IPS DF 6.9 (cell line): ENCODE measurements around the gene DHFR.

Experiments used
- DNase-seq: peaks from one replicate; pipeline ENCODE4 v3.0.0-alpha.2; 2013; ENCODE audit warnings: low read depth, low spot score
- H3K27ac ChIP-seq: one replicate; pipeline ENCODE4 v1.5.1; 2013; ENCODE audit warnings: low read length, control low read depth
- H3K27me3 ChIP-seq: 2 replicates; pipeline ENCODE4 v1.6.1; 2013; ENCODE audit warnings: mild to moderate bottlenecking, low read length; ENCODE audit not compliant: control insufficient read depth, insufficient read depth
- H3K36me3 ChIP-seq: 2 replicates; pipeline ENCODE4 v1.6.1; 2013; ENCODE audit warnings: low read length; ENCODE audit not compliant: control insufficient read depth, insufficient read depth
- H3K4me1 ChIP-seq: 2 replicates; pipeline ENCODE4 v1.6.1; 2013; ENCODE audit warnings: low read length; ENCODE audit not compliant: control insufficient read depth, insufficient read depth
- H3K4me3 ChIP-seq: 2 replicates; pipeline ENCODE4 v1.5.1; 2013; ENCODE audit warnings: mild to moderate bottlenecking, low read length
- H3K9me3 ChIP-seq: 2 replicates; pipeline ENCODE4 v1.6.1; 2013; ENCODE audit warnings: low read length, inconsistent platforms; ENCODE audit not compliant: control insufficient read depth, insufficient read depth
- WGBS: extraction: QIAGEN DNeasy Blood & Tissue Kit; methylation state at CpG from one replicate; pipeline ENCODE4 v1.1.7; 2013; ENCODE audit warnings: mixed read lengths, missing lambda C conversion rate; ENCODE audit not compliant: insufficient read length, insufficient coverage; 5-methylcytosine and 5-hydroxymethylcytosine counted together

DHFR gene

GRCh38 chr5:80656425-80656824, 1.6 kb upstream of the DHFR start:
- Histone ChIP-seq H3K4me3 (no peak overlapping the region), H3K4me1 (no peaks in the 10 kb centered on the region), H3K27me3 (no peaks in the 10 kb centered on the region), H3K9me3 (no peaks in the 10 kb centered on the region), H3K36me3 (peaks cover 6% of the 10 kb centered on the region; the same call in 1 of the 2 replicates), H3K27ac (no peak overlapping the region)
- no CpG with 5 or more reads among the region's 1 CpG for WGBS
- DNase-seq, result no peak

GRCh38 chr5:80655231-80655774, 520 bp upstream of the DHFR start:
- H3K36me3 ChIP-seq, result peaks cover 6% of the 10 kb centered on the region; the same call in 1 of the 2 replicates
- no peaks in the 10 kb centered on the region for H3K9me3 ChIP-seq
- H3K27me3 ChIP-seq, result no peaks in the 10 kb centered on the region
- no peaks in the 10 kb centered on the region for H3K4me1 ChIP-seq
- no peak overlapping the region for H3K27ac ChIP-seq
- H3K4me3 ChIP-seq, result peak overlapping the region; percentile 95; the same call in 1 of the 2 replicates
- no peak for DNase-seq
- WGBS, result no CpG with 5 or more reads among the region's 7 CpGs

- Histone ChIP-seq H3K4me1 (no peaks in the 10 kb centered on the region), H3K9me3 (no peaks in the 10 kb centered on the region), H3K4me3 (peak overlapping the region; percentile 95; the same call in 1 of the 2 replicates), H3K27me3 (no peaks in the 10 kb centered on the region), H3K27ac (no peak overlapping the region), H3K36me3 (peaks cover 4% of the 10 kb centered on the region; the same call in 1 of the 2 replicates)
- no peak for DNase-seq
- whole genome bisulfite sequencing, result no CpG with 5 or more reads among the region's 24 CpGs
These were observed 761 bp downstream of the DHFR start for GRCh38 chr5:80654054-80654390.

GRCh38 chr5:80653502-80653901, 1.3 kb downstream of the DHFR start:
- H3K9me3 ChIP-seq, result no peaks in the 10 kb centered on the region
- no peaks in the 10 kb centered on the region for H3K4me1 ChIP-seq
- no CpG with 5 or more reads among the region's 8 CpGs for WGBS
- H3K27me3 ChIP-seq, result no peaks in the 10 kb centered on the region
- peaks cover 2% of the 10 kb centered on the region; the same call in 1 of the 2 replicates for H3K36me3 ChIP-seq
- peak overlapping the region; percentile 95; the same call in 1 of the 2 replicates for H3K4me3 ChIP-seq
- no peak for DNase-seq
- H3K27ac ChIP-seq, result no peak overlapping the region

- Histone ChIP-seq H3K4me3 (no peak overlapping the region), H3K27me3 (no peaks in the 10 kb centered on the region), H3K9me3 (no peaks in the 10 kb centered on the region), H3K27ac (no peak overlapping the region), H3K36me3 (peaks cover 7% of the 10 kb centered on the region; the same call in 1 of the 2 replicates), H3K4me1 (no peaks in the 10 kb centered on the region)
- no peak for DNase-seq
- no CpG with 5 or more reads among the region's 3 CpGs for WGBS
These were observed 7.9 kb downstream of the DHFR start for GRCh38 chr5:80646926-80647325.

GRCh38 chr5:80644900-80645299, 9.9 kb downstream of the DHFR start:
- Histone ChIP-seq H3K27me3 (no peaks in the 10 kb centered on the region), H3K27ac (no peak overlapping the region), H3K9me3 (no peaks in the 10 kb centered on the region), H3K4me3 (no peak overlapping the region), H3K36me3 (peaks cover 10% of the 10 kb centered on the region; the same call in 1 of the 2 replicates), H3K4me1 (no peaks in the 10 kb centered on the region)
- WGBS, result no CpG with 5 or more reads among the region's 4 CpGs
- DNase-seq, result no peak

GRCh38 chr5:80641353-80641752, 13.4 kb downstream of the DHFR start:
- DNase-seq, result no peak
- WGBS, result no CpG with 5 or more reads among the region's 4 CpGs

GRCh38 chr5:80634193-80634592, 20.6 kb downstream of the DHFR start:
- H3K27me3 ChIP-seq, result no peaks in the 10 kb centered on the region
- no peak for DNase-seq
- H3K36me3 ChIP-seq, result no peaks in the 10 kb centered on the region; the same call in 1 of the 2 replicates
- H3K4me1 ChIP-seq, result no peaks in the 10 kb centered on the region
- no peaks in the 10 kb centered on the region for H3K9me3 ChIP-seq
- no peak overlapping the region for H3K4me3 ChIP-seq
- no peak overlapping the region for H3K27ac ChIP-seq

More at GRCh38 chr5:80641353-80641752, 13.4 kb downstream of the DHFR start:
- Histone ChIP-seq H3K27me3 (no peaks in the 10 kb centered on the region), H3K4me1 (no peaks in the 10 kb centered on the region), H3K9me3 (no peaks in the 10 kb centered on the region), H3K36me3 (peaks cover 3% of the 10 kb centered on the region; the same call in 1 of the 2 replicates), H3K4me3 (no peak overlapping the region), H3K27ac (no peak overlapping the region)

GRCh38 chr5:80632700-80633099, 22.1 kb downstream of the DHFR start:
- H3K4me3 ChIP-seq, result no peak overlapping the region
- H3K36me3 ChIP-seq, result no peaks in the 10 kb centered on the region; the same call in 1 of the 2 replicates
- H3K4me1 ChIP-seq, result no peaks in the 10 kb centered on the region
- DNase-seq, result no peak
- no CpG with 5 or more reads among the region's 2 CpGs for WGBS
- H3K9me3 ChIP-seq, result no peaks in the 10 kb centered on the region
- H3K27ac ChIP-seq, result no peak overlapping the region
- no peaks in the 10 kb centered on the region for H3K27me3 ChIP-seq

- Histone ChIP-seq H3K4me1 (no peaks in the 10 kb centered on the region), H3K27me3 (no peaks in the 10 kb centered on the region), H3K9me3 (no peaks in the 10 kb centered on the region), H3K27ac (no peak overlapping the region), H3K36me3 (no peaks in the 10 kb centered on the region; the same call in 1 of the 2 replicates), H3K4me3 (no peak overlapping the region)
- no CpG with 5 or more reads among the region's 11 CpGs for whole genome bisulfite sequencing
- no peak for DNase-seq
These were observed 23.2 kb downstream of the DHFR start for GRCh38 chr5:80631278-80632259.
